Tibial artery (tissue), 4 donors: ENCODE results near the gene TTC7B.
A peak's percentile ranks its signal among the peaks of the same experiment; 100 is the strongest.

Experiments
- DNase-seq, 2 donors: peaks; one replicate each; pipeline ENCODE4 v3.0.0-alpha.2; 2019
- H3K27ac ChIP-seq, 2 donors: fragments of 200-600 bp; sonication (generic) in 1 of 2; 1 replicate in 1 of 2; 2 replicates in 1 of 2; pipeline ENCODE4 v1.5.1; 2018 to 2019; ENCODE audit warnings: mild to moderate bottlenecking in 1 of 2
- H3K27me3 ChIP-seq, 2 donors: fragments of 200-600 bp; sonication (generic) in 1 of 2; one replicate each; pipeline versions ENCODE4 v1.5.1 to v1.6.0; 2016 to 2019
- H3K36me3 ChIP-seq, 3 donors: fragments of 200-600 bp; sonication (generic) in 2 of 3; one replicate each; pipeline ENCODE4 v1.5.1; 2016 to 2019; ENCODE audit warnings: mild to moderate bottlenecking in 2 of 3
- H3K4me1 ChIP-seq, 4 donors: fragments of 200-600 bp; sonication (generic) in 2 of 4; 1 replicate in 3 of 4; 2 replicates in 1 of 4; pipeline ENCODE4 v1.5.1; 2016 to 2019
- H3K4me3 ChIP-seq, 2 donors: fragments of 200-600 bp; sonication (generic) in 1 of 2; 1 replicate in 1 of 2; 2 replicates in 1 of 2; pipeline ENCODE4 v1.5.1; 2018 to 2019; ENCODE audit warnings: mild to moderate bottlenecking in 2 of 2
- H3K9me3 ChIP-seq, 3 donors: fragments of 200-600 bp; sonication (generic) in 1 of 3; one replicate each; pipeline ENCODE4 v1.5.1; 2016 to 2019
- CTCF ChIP-seq, 2 experiments: fragments of 200-600 bp in 1 of 2; fragments of 450-650 bp in 1 of 2; IDR thresholded peaks; one replicate each; pipeline ENCODE4 v1.5.1; 2017 to 2019; ENCODE audit warnings: antibody characterized with exemption in 2 of 2, mild to moderate bottlenecking in 1 of 2, moderate library complexity in 1 of 2
- intact Hi-C: fragments of 100-400 bp; cut with DNase I; formaldehyde crosslinking; loops from one replicate; pipeline ENCODE4 v1.15.0; 2023; ENCODE audit warnings: low total_unique reads

TTC7B gene

GRCh38 chr14:90642244-90642717 is 173.9 kb downstream of the TTC7B start:
- DNase-seq = no peak
- Histone ChIP-seq H3K4me1 (peaks cover 0 to 25% (median 11%) of the 10 kb centered on the region in 4 donors), H3K9me3 (no peaks in the 10 kb centered on the region)

GRCh38 chr14:90641615-90642243 is 174.5 kb downstream of the TTC7B start:
- no peak for DNase-seq
- H3K27ac ChIP-seq = peak overlapping the region; percentile 54 to 55

More at GRCh38 chr14:90642244-90642717, 173.9 kb downstream of the TTC7B start:
- Histone ChIP-seq H3K4me3 (no peak overlapping the region), H3K27me3 (no peaks in the 10 kb centered on the region), H3K27ac (peak overlapping the region; percentile 18 to 54), H3K36me3 (peaks cover 0 to 23% (median 3%) of the 10 kb centered on the region in 3 donors)
- intact Hi-C loops = no loop called here
- TF ChIP-seq CTCF (IDR thresholded peaks at IDR 0.05) = no peak

GRCh38 chr14:90641168-90641567 is 175.1 kb downstream of the TTC7B start:
- no peak for TF ChIP-seq CTCF (IDR thresholded peaks at IDR 0.05)
- peaks cover 0 to 18% (median 0%) of the 10 kb centered on the region in 3 donors for H3K36me3 ChIP-seq
- no peaks in the 10 kb centered on the region for H3K9me3 ChIP-seq
- H3K27me3 ChIP-seq = no peaks in the 10 kb centered on the region
- no peak for DNase-seq
- peaks cover 0 to 25% (median 11%) of the 10 kb centered on the region in 4 donors for H3K4me1 ChIP-seq
- intact Hi-C loops = no loop called here
- H3K27ac ChIP-seq = peak overlapping the region; percentile 54 to 55
- no peak overlapping the region for H3K4me3 ChIP-seq

More at GRCh38 chr14:90641615-90642243, 174.5 kb downstream of the TTC7B start:
- no peak overlapping the region for H3K4me3 ChIP-seq
- H3K9me3 ChIP-seq = no peaks in the 10 kb centered on the region
- peaks cover 0 to 25% (median 11%) of the 10 kb centered on the region in 4 donors for H3K4me1 ChIP-seq
- H3K36me3 ChIP-seq = peaks cover 0 to 23% (median 3%) of the 10 kb centered on the region in 3 donors
- TF ChIP-seq CTCF (IDR thresholded peaks at IDR 0.05) = no peak
- no peaks in the 10 kb centered on the region for H3K27me3 ChIP-seq
- intact Hi-C loops = no loop called here

GRCh38 chr14:90639641-90640040 is 176.6 kb downstream of the TTC7B start:
- no peak overlapping the region for H3K27ac ChIP-seq
- intact Hi-C loops = no loop called here

GRCh38 chr14:90632871-90633270 is 183.4 kb downstream of the TTC7B start:
- H3K27ac ChIP-seq = no peak overlapping the region
- no peaks in the 10 kb centered on the region for H3K9me3 ChIP-seq
- no peak for DNase-seq
- TF ChIP-seq CTCF (IDR thresholded peaks at IDR 0.05) = no peak
- intact Hi-C loops = no loop called here
- H3K36me3 ChIP-seq = no peaks in the 10 kb centered on the region
- H3K4me1 ChIP-seq = peaks cover 0 to 18% (median 10%) of the 10 kb centered on the region in 4 donors
- no peak overlapping the region for H3K4me3 ChIP-seq
- H3K27me3 ChIP-seq = no peaks in the 10 kb centered on the region

More at GRCh38 chr14:90639641-90640040, 176.6 kb downstream of the TTC7B start:
- TF ChIP-seq CTCF (IDR thresholded peaks at IDR 0.05) = no peak
- no peaks in the 10 kb centered on the region for H3K9me3 ChIP-seq
- H3K36me3 ChIP-seq = peaks cover 0 to 8% (median 0%) of the 10 kb centered on the region in 3 donors
- DNase-seq = no peak
- H3K27me3 ChIP-seq = no peaks in the 10 kb centered on the region
- peaks cover 0 to 25% (median 11%) of the 10 kb centered on the region in 4 donors for H3K4me1 ChIP-seq
- no peak overlapping the region for H3K4me3 ChIP-seq
